ENCODE data around the gene PRKAA1. TPM values are rescaled to one million over a fixed set of nuclear protein-coding genes. Genes with fewer than 3 reads are reported as not detected.
"Not testable (repeated sequence)": the region's sequence is repeated elsewhere in the genome, so short reads cannot be mapped to it uniquely, and the experiment has no call there.

The PRKAA1 gene
- total RNA-seq, 4 donors from 2014 or later: 37.8 to 118 (median 53.5) TPM

DNA sequence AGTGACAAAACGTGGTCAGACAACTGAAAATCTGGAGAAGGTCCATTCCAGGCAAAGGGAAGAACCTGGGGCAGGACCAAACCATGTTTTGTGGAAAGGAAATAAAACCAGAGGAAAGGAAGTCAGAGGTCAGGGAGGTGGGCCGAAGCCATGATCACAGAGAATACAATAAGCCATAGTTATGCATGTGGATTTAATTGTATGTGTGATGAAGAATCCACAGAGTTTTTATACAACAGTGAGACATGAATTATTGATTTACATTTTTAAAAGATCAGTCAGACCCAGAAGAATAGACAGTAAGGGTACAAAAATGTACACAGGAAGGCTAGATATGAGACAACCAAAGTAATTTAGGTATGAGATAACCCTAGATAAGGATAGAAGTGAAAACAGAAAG is 63.2 kb downstream of the PRKAA1 start:
- 81% methylated on average over 2 of the region's 2 CpGs for WGBS
- no peak overlapping the region for H3K27ac ChIP-seq
- no peak for DNase-seq (ENCODE audit: low spot score in 2 of 2)

DNA sequence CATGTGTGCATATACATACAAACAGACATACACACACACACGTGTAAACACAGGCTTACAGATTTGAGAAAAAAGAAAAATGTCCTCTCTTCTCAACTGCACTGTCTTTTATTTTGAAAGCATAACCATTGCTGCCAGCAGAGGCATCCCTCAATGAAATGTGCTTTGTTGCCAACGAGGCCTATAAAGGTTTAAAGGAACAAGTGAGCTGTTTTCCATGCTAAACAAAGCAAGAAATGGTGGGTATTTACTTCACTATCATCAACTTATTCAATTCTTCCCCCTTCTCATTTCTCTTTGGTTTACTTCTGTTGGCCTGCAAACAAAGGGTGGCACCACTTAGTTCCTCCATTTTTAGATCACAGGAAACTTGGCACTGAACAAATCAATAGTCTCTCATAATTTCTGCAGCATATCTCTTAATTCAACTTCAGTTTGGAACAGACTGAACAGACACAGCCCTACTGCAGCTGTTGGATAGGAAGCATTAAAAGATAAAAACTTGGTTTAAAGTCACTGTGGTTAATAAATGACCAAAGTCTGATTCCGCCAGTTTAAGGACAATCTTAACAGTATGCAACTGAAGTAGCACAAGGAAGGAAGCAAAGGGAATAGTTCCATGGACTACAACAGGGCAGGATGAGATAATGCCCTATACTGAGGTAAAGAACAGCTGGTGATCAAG is 64.2 kb downstream of the PRKAA1 start:
- TF ChIP-seq POLR2AphosphoS5 (IDR thresholded peaks at IDR 0.05) (no peak), POLR2A (IDR thresholded peaks at IDR 0.05) (no peak), EP300 (IDR thresholded peaks at IDR 0.05) (no peak)
- TF ChIP-seq, protein P1, sequence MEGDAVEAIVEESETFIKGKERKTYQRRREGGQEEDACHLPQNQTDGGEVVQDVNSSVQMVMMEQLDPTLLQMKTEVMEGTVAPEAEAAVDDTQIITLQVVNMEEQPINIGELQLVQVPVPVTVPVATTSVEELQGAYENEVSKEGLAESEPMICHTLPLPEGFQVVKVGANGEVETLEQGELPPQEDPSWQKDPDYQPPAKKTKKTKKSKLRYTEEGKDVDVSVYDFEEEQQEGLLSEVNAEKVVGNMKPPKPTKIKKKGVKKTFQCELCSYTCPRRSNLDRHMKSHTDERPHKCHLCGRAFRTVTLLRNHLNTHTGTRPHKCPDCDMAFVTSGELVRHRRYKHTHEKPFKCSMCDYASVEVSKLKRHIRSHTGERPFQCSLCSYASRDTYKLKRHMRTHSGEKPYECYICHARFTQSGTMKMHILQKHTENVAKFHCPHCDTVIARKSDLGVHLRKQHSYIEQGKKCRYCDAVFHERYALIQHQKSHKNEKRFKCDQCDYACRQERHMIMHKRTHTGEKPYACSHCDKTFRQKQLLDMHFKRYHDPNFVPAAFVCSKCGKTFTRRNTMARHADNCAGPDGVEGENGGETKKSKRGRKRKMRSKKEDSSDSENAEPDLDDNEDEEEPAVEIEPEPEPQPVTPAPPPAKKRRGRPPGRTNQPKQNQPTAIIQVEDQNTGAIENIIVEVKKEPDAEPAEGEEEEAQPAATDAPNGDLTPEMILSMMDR (IDR thresholded peaks at IDR 0.05): no peak
- Histone ChIP-seq H3K4me1 (peaks cover 24% of the 10 kb centered on the region), H3K27me3 (no peaks in the 10 kb centered on the region), H3K9me3 (no peaks in the 10 kb centered on the region), H3K27ac (no peak overlapping the region), H3K36me3 (peaks cover under 1% of the 10 kb centered on the region), H3K4me3 (no peak overlapping the region)
- WGBS: 45% methylated on average over 3 of the region's 3 CpGs
- DNase-seq (ENCODE audit: low spot score in 2 of 2): no peak

More for the DNA sequence above, 63.2 kb downstream of the PRKAA1 start:
- Histone ChIP-seq H3K4me1 (peaks cover 24% of the 10 kb centered on the region), H3K9me3 (no peaks in the 10 kb centered on the region), H3K4me3 (no peak overlapping the region), H3K27me3 (no peaks in the 10 kb centered on the region), H3K36me3 (peaks cover 5% of the 10 kb centered on the region)
- TF ChIP-seq POLR2AphosphoS5 (IDR thresholded peaks at IDR 0.05) (no peak), POLR2A (IDR thresholded peaks at IDR 0.05) (no peak), EP300 (IDR thresholded peaks at IDR 0.05) (no peak)
- TF ChIP-seq, protein P1 (IDR thresholded peaks at IDR 0.05): no peak

DNA sequence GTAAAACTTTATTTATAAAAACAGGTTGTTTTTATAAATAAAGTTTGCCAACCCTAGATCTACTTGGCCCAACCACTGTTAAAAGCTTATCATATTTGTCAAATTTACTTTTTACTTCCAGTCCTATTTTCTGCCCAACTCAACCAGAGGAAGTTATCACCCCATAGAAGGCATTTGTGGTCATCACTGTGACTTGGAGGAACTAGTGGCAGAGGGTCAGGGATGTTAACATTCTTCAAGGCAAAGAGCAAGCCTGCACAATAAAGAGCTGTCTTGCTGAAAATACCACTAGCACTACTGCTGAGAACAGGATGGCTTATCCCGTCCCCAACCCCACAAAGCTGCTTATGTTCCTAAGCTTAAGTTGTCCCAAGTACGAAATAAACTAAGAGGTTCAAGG is 64.7 kb downstream of the PRKAA1 start:
- TF ChIP-seq POLR2A (IDR thresholded peaks at IDR 0.05) (no peak), EP300 (IDR thresholded peaks at IDR 0.05) (no peak), POLR2AphosphoS5 (IDR thresholded peaks at IDR 0.05) (no peak)
- TF ChIP-seq, protein P1 (IDR thresholded peaks at IDR 0.05): no peak
- no peak for DNase-seq (ENCODE audit: low spot score in 2 of 2)
- Histone ChIP-seq H3K4me3 (no peak overlapping the region), H3K4me1 (peaks cover 24% of the 10 kb centered on the region), H3K27ac (no peak overlapping the region), H3K36me3 (no peaks in the 10 kb centered on the region), H3K9me3 (no peaks in the 10 kb centered on the region), H3K27me3 (no peaks in the 10 kb centered on the region)
- WGBS: 86% methylated on average over 2 of the region's 2 CpGs

DNA sequence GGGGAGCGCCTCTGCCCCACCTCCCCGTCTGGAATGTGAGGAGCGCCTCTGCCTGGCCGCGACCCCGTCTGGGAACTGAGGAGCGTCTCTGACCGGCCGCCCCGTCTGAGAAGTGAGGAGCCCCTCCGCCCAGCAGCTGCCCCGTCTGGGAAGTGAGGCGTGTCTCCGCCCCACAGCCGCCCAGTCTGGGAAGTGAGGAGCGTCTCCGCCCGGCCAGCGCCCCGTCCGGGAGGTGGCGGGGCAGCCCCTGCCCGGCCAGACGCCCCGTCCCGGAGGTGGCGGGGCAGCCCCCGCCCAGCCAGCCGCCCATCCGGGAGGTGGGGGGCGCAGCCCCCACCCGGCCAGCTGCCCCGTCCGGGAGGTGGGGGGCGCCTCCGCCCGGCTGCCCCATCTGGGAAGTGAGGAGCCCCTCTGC is 75.7 kb downstream of the PRKAA1 start:
- H3K36me3 ChIP-seq: peaks cover 23% of the 10 kb centered on the region
- 91% methylated on average over 31 of the region's 37 CpGs for WGBS

DNA sequence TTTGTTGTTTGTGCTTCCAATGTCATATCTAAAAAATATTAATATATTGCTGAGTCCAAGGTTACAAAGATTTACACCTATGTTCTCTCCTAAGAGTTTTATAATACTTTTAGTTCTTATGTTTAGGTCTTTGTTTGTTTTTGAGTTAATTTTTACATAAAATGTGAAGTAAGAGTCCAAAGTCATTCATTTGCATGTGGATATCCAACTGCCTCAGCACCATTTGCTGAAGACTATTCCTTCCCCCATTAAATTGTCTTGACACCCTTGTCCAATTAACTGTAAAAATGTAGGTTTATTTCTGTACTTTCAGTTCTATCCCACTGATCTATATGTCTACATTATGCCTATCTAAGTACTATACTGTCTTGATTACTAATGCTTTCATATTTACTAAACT is 78.1 kb downstream of the PRKAA1 start:
- peaks cover 6% of the 10 kb centered on the region for H3K9me3 ChIP-seq
- H3K27me3 ChIP-seq: no peaks in the 10 kb centered on the region
- no peak for DNase-seq (ENCODE audit: low spot score in 2 of 2)
- no peak overlapping the region for H3K4me3 ChIP-seq
- H3K36me3 ChIP-seq: peaks cover 20% of the 10 kb centered on the region
- no peak for TF ChIP-seq EP300 (IDR thresholded peaks at IDR 0.05)
- no peak for TF ChIP-seq POLR2A (IDR thresholded peaks at IDR 0.05)
- TF ChIP-seq, protein P1 (IDR thresholded peaks at IDR 0.05): no peak
- no peak for TF ChIP-seq POLR2AphosphoS5 (IDR thresholded peaks at IDR 0.05)
- no peaks in the 10 kb centered on the region for H3K4me1 ChIP-seq
- H3K27ac ChIP-seq: no peak overlapping the region

More for the DNA sequence above, 75.7 kb downstream of the PRKAA1 start:
- not testable (repeated sequence) for H3K27me3 ChIP-seq; DNase-seq (ENCODE audit: low spot score in 2 of 2); H3K4me3 ChIP-seq; H3K27ac ChIP-seq; H3K4me1 ChIP-seq; H3K9me3 ChIP-seq

DNA sequence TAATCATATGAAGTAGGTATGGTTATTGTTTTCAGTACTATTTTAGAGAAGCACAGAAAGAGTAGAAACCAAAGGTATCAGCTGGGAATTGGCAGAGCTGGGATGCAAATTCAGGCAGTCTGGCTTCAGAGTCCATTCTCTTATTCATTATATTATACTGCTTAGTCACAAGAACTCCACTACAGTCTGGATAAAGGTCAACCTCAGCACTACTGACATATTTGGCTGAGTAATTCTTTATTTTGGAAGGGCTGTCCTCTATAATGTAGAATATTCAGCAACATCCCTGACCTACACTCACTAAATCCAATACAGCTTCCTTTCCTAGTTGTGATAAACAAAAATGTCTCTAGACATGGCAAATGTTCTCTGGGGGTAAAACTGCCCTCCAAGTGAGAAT is 80.9 kb downstream of the PRKAA1 start:
- peaks cover 10% of the 10 kb centered on the region for H3K36me3 ChIP-seq
- H3K4me3 ChIP-seq: no peak overlapping the region
- no peak overlapping the region for H3K27ac ChIP-seq
- H3K27me3 ChIP-seq: no peaks in the 10 kb centered on the region
- H3K9me3 ChIP-seq: peaks cover 4% of the 10 kb centered on the region
- no peak for TF ChIP-seq POLR2A (IDR thresholded peaks at IDR 0.05)
- TF ChIP-seq POLR2AphosphoS5 (IDR thresholded peaks at IDR 0.05): no peak
- TF ChIP-seq, protein P1 (IDR thresholded peaks at IDR 0.05): no peak
- no peak for TF ChIP-seq EP300 (IDR thresholded peaks at IDR 0.05)
- H3K4me1 ChIP-seq: no peaks in the 10 kb centered on the region
- no peak for DNase-seq (ENCODE audit: low spot score in 2 of 2)
